Breast epithelium (tissue), 4 donors: ENCODE measurements around the gene ZBTB40. TPM values are rescaled to one million over a fixed set of nuclear protein-coding genes. Genes with fewer than 3 reads are reported as not detected.
A peak's percentile ranks its signal among the peaks of the same experiment; 100 is the strongest.

Experiments
- DNase-seq, 2 donors: peaks; one replicate each; pipeline ENCODE4 v3.0.0-alpha.2; 2019; ENCODE audit warnings: low spot score in 2 of 2
- H3K27ac ChIP-seq, 2 donors: fragments of 200-600 bp; sonication (generic) in 1 of 2; one replicate each; pipeline ENCODE4 v1.5.1; 2016 to 2019; ENCODE audit warnings: mild to moderate bottlenecking in 1 of 2
- H3K27me3 ChIP-seq, 2 donors: fragments of 200-600 bp; sonication (generic) in 1 of 2; one replicate each; pipeline versions ENCODE4 v1.5.1 to v1.6.0; 2017 to 2019; ENCODE audit warnings: control low read depth in 1 of 2, mild to moderate bottlenecking in 1 of 2
- H3K36me3 ChIP-seq: fragments of 200-600 bp; one replicate; pipeline ENCODE4 v1.5.1; 2019
- H3K4me1 ChIP-seq, 2 donors: fragments of 200-600 bp; sonication (generic); one replicate each; pipeline ENCODE4 v1.5.1; 2016 to 2019; ENCODE audit warnings: control low read depth in 1 of 2
- H3K4me3 ChIP-seq, 3 donors: fragments of 200-600 bp; sonication (generic); 1 replicate in 2 of 3; 2 replicates in 1 of 3; pipeline ENCODE4 v1.5.1; 2016 to 2019; ENCODE audit warnings: mild to moderate bottlenecking in 3 of 3, moderate library complexity in 2 of 3
- H3K9me3 ChIP-seq, 2 donors: fragments of 200-600 bp; sonication (generic) in 1 of 2; one replicate each; pipeline ENCODE4 v1.5.1; 2016 to 2019; ENCODE audit warnings: control low read depth in 1 of 2
- POLR2A ChIP-seq: fragments of 450-650 bp; IDR thresholded peaks from one replicate; pipeline ENCODE4 v1.6.1; 2016; ENCODE audit warnings: antibody characterized with exemption, mild to moderate bottlenecking, moderate library complexity
- POLR2AphosphoS5 ChIP-seq, 3 donors: sonication (generic); formaldehyde crosslinking; IDR thresholded peaks; one replicate each; pipeline ENCODE4 v1.6.1; 2017; ENCODE audit warnings: antibody characterized with exemption in 3 of 3
- intact Hi-C: fragments of 100-400 bp; cut with DNase I; formaldehyde crosslinking; loops from one replicate; pipeline ENCODE4 v1.15.1; 2023; ENCODE audit warnings: low total_unique reads
- total RNA-seq, 3 donors: library from RNA; depleted of rRNA; stranded (reverse); fragments of >200 nt; gene quantifications; one replicate each; pipeline ENCODE4 v1.1.0, GENCODE V29; 2016
- TF ChIP-seq, protein P1 (sequence below), 3 donors: fragments of 450-650 bp; IDR thresholded peaks; one replicate each; pipeline ENCODE4 v1.5.1; 2016 to 2017; ENCODE audit warnings: antibody characterized with exemption in 3 of 3, mild to moderate bottlenecking in 3 of 3, moderate library complexity in 3 of 3

Gene ZBTB40
- total RNA-seq, 3 donors from 2014 or later: 15.7 to 24.6 (median 22.0) TPM

DNA sequence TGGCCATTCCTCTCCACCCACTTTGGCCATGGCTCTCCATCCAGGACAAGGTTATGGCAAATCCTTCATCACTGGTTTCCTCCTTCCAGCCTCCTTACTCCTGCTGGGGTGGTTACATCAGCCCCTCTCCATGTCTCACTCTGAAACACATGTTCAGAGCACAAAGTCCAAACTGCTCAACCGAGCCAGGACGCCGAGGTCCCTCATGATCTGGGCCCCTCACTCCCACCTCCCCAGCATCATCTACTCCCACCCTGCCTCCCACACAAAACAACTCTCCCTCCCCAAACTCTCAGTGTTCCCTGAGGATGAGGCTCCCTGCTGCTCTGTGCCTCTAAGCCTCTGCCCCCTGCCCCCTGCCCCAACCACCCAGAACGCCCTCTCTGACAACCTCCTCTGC, 33.3 kb upstream of the ZBTB40 start:
- Histone ChIP-seq H3K4me3 (no peak overlapping the region), H3K27ac (no peak overlapping the region), H3K27me3 (peaks cover 0 to 4% of the 10 kb centered on the region in 2 donors), H3K36me3 (no peaks in the 10 kb centered on the region), H3K9me3 (no peaks in the 10 kb centered on the region), H3K4me1 (peaks cover 0 to under 1% of the 10 kb centered on the region in 2 donors)
- TF ChIP-seq POLR2AphosphoS5 (IDR thresholded peaks at IDR 0.05) (no peak), POLR2A (no peak)
- TF ChIP-seq, protein P1, sequence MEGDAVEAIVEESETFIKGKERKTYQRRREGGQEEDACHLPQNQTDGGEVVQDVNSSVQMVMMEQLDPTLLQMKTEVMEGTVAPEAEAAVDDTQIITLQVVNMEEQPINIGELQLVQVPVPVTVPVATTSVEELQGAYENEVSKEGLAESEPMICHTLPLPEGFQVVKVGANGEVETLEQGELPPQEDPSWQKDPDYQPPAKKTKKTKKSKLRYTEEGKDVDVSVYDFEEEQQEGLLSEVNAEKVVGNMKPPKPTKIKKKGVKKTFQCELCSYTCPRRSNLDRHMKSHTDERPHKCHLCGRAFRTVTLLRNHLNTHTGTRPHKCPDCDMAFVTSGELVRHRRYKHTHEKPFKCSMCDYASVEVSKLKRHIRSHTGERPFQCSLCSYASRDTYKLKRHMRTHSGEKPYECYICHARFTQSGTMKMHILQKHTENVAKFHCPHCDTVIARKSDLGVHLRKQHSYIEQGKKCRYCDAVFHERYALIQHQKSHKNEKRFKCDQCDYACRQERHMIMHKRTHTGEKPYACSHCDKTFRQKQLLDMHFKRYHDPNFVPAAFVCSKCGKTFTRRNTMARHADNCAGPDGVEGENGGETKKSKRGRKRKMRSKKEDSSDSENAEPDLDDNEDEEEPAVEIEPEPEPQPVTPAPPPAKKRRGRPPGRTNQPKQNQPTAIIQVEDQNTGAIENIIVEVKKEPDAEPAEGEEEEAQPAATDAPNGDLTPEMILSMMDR (IDR thresholded peaks at IDR 0.05): no peak
- intact Hi-C loops: no loop called here
- DNase-seq: no peak

DNA sequence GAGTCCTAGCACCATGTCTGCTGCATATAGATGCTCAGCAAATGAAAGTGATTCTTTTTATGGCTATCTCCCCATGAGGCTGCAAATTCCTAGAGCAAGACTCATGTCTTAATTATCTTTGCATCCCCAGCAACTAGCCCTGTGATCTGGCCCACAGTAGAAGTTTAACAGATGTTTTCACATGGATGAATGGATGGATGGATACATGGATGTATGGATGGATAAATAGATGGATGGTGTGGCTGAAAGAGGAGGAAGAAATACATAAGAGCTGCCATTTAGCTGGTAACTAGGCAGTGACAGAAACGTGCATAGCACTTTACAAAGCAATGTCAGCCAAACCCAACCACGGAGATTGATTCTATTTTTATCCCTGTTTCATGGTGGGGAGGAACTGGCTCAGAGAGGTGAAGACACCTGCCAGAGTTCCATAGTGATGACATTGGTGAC, 32.7 kb upstream of the ZBTB40 start:
- H3K36me3 ChIP-seq: no peaks in the 10 kb centered on the region
- TF ChIP-seq POLR2A (no peak), POLR2AphosphoS5 (IDR thresholded peaks at IDR 0.05) (no peak)
- TF ChIP-seq, protein P1 (IDR thresholded peaks at IDR 0.05): no peak
- H3K27ac ChIP-seq: no peak overlapping the region
- intact Hi-C loops: no loop called here
- H3K9me3 ChIP-seq: no peaks in the 10 kb centered on the region
- peaks cover 0 to 4% of the 10 kb centered on the region in 2 donors for H3K27me3 ChIP-seq
- no peak for DNase-seq
- no peak overlapping the region for H3K4me3 ChIP-seq
- no peaks in the 10 kb centered on the region for H3K4me1 ChIP-seq

DNA sequence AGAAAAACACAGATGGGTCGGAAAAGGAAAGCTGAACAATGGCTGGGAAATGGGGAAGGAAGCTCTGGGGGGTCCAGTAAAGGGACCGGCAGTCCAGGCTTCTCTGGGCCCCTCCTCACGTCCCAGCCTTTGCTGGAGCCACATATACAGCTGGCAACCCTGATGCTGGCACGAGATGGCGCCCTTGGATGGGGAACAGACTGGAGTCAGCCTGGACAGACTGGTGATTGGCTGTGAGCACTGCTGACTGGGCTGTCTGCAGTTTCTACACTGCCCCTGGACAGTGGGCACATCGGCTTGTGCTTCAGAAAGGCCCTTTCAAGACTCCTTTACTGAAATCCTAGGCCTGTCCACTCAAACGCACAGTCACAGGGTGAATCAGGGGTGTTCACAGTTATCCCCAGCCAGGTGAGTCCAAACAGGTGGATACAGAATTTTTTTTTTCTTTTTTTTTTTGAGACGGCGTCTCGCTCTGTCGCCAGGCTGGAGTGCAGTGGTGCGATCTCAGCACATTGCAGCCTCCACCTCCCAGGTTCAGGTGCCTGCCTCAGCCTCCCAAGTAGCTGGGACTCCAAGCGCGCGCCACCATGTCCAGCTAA, 31.1 kb upstream of the ZBTB40 start:
- peak; percentile 56 to 82 for DNase-seq
- intact Hi-C loops: loop anchor here (5.0 to 10.0 kb wide), 2 partner anchors 222 to 306 kb away; partner anchors contain the start of gene C1QC
- H3K27me3 ChIP-seq: peaks cover 0 to 4% of the 10 kb centered on the region in 2 donors
- TF ChIP-seq POLR2AphosphoS5 (IDR thresholded peaks at IDR 0.05): no peak
- TF ChIP-seq, protein P1 (IDR thresholded peaks at IDR 0.05): peak in 2 of 3 donors; percentile 71 to 72
- no peaks in the 10 kb centered on the region for H3K9me3 ChIP-seq
- H3K27ac ChIP-seq: no peak overlapping the region
- no peaks in the 10 kb centered on the region for H3K36me3 ChIP-seq
- H3K4me3 ChIP-seq: no peak overlapping the region
- H3K4me1 ChIP-seq: no peaks in the 10 kb centered on the region

DNA sequence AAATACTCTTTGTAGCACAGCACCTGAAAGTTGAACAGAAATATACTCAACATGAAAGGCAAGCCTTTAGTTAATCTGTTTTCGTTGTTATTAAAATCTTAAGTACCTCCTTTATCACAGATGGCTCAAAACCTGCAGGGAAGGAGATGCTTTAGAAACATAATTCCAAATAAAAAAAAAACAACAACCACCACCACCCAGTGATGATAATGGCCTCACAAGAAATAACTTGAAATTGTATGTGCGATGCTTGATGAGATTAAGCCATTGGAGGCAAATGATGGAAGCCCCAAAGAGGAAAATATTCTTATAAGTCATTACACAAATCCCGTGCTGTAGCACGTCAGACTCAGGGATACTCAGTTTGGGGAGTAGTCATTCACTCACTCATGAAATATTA, 24.9 kb upstream of the ZBTB40 start:
- Histone ChIP-seq H3K36me3 (no peaks in the 10 kb centered on the region), H3K4me3 (no peak overlapping the region), H3K9me3 (no peaks in the 10 kb centered on the region), H3K27me3 (no peaks in the 10 kb centered on the region), H3K27ac (no peak overlapping the region), H3K4me1 (no peaks in the 10 kb centered on the region)
- no peak for DNase-seq
- TF ChIP-seq POLR2AphosphoS5 (IDR thresholded peaks at IDR 0.05): no peak
- TF ChIP-seq POLR2A: no peak
- TF ChIP-seq, protein P1 (IDR thresholded peaks at IDR 0.05): no peak
- intact Hi-C loops: loop anchor here (10.0 kb wide), 1 partner anchor 312 kb away; no protein-coding TSS in a partner anchor

DNA sequence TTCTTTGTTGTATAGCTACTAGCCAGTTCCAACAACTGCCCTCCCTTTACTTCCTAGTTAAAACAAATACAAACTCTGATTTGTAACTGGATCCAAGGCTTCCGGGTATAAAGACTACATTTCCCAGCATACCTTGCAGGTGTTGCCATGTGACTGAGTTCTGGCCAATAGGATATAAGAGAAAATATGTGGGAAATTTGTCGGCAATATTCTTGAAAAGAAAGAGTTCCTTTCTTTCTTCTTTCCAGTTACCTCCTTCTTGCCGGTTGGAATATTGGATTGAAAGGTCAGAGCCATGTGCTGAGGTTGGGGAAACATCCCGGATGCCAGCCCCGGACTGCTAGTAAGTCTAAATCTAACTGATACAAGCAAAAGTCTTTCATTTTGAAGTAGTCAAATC, 23.0 kb upstream of the ZBTB40 start:
- DNase-seq: no peak
- H3K9me3 ChIP-seq: no peaks in the 10 kb centered on the region
- peak overlapping the region; percentile 18 to 54 (median 26) for H3K4me3 ChIP-seq
- H3K4me1 ChIP-seq: no peaks in the 10 kb centered on the region
- no peaks in the 10 kb centered on the region for H3K36me3 ChIP-seq
- TF ChIP-seq POLR2AphosphoS5 (IDR thresholded peaks at IDR 0.05): no peak
- no peak for TF ChIP-seq POLR2A
- TF ChIP-seq, protein P1 (IDR thresholded peaks at IDR 0.05): no peak
- intact Hi-C loops: loop anchor here (10.0 kb wide), 1 partner anchor 314 kb away; no protein-coding TSS in a partner anchor
- no peaks in the 10 kb centered on the region for H3K27me3 ChIP-seq
- H3K27ac ChIP-seq: no peak overlapping the region
